Endodermal cell (in vitro differentiated cells): ENCODE data around the gene RAB31. TPM values are rescaled to one million over a fixed set of nuclear protein-coding genes. Genes with fewer than 3 reads are reported as not detected.

Source experiments
- DNase-seq: peaks from one replicate; pipeline ENCODE4 v3.0.0-alpha.2; 2017
- H3K27ac ChIP-seq: 2 replicates; pipeline ENCODE4 v1.5.1; 2013; ENCODE audit warnings: mild to moderate bottlenecking, low read depth, low read length, moderate library complexity
- H3K27me3 ChIP-seq: 2 replicates; pipeline ENCODE4 v1.6.1; 2013; ENCODE audit warnings: mild to moderate bottlenecking, low read length, moderate library complexity; ENCODE audit not compliant: insufficient read depth, control insufficient read depth, poor library complexity, severe bottlenecking
- H3K36me3 ChIP-seq: 2 replicates; pipeline ENCODE4 v1.7.0; 2013; ENCODE audit warnings: mild to moderate bottlenecking, low read length, moderate library complexity; ENCODE audit not compliant: control insufficient read depth, insufficient read depth
- H3K4me1 ChIP-seq: one replicate; pipeline ENCODE4 v1.7.0; 2013; ENCODE audit warnings: low read length; ENCODE audit not compliant: control insufficient read depth, insufficient read depth
- H3K4me3 ChIP-seq: 2 replicates; pipeline ENCODE4 v1.5.1; 2013; ENCODE audit warnings: mild to moderate bottlenecking, low read length, moderate library complexity
- H3K9ac ChIP-seq: 2 replicates; pipeline ENCODE4 v1.6.1; 2013; ENCODE audit warnings: mild to moderate bottlenecking, low read length, moderate library complexity; ENCODE audit not compliant: poor library complexity, severe bottlenecking; ENCODE audit errors: extremely low read depth
- H3K9me3 ChIP-seq: 2 replicates; pipeline ENCODE4 v1.6.1; 2013; ENCODE audit warnings: mild to moderate bottlenecking, low read length, moderate library complexity; ENCODE audit not compliant: control insufficient read depth
- H3K27ac Mint-ChIP-seq: 2 replicates; pipeline ENCODE4 v1.8.0; 2020; ENCODE audit warnings: mixed read lengths
- H3K27me3 Mint-ChIP-seq: 2 replicates; pipeline ENCODE4 v1.8.0; 2021; ENCODE audit warnings: mild to moderate bottlenecking, mixed read lengths; ENCODE audit not compliant: insufficient read depth
- H3K36me3 Mint-ChIP-seq: 2 replicates; pipeline ENCODE4 v1.8.0; 2020; ENCODE audit warnings: low read depth, mixed read lengths
- H3K4me1 Mint-ChIP-seq: 2 replicates; pipeline ENCODE4 v1.8.0; 2020; ENCODE audit warnings: mixed read lengths
- H3K4me3 Mint-ChIP-seq: 2 replicates; pipeline ENCODE4 v1.8.0; 2020; ENCODE audit warnings: mild to moderate bottlenecking, moderate library complexity, mixed read lengths
- H3K9me3 Mint-ChIP-seq: 2 replicates; pipeline ENCODE4 v1.8.0; 2020; ENCODE audit warnings: mild to moderate bottlenecking, mixed read lengths
- WGBS, 2 experiments: methylation state at CpG; one replicate each; pipeline versions ENCODE4 v1.1.5 to v1.1.7; 2013; ENCODE audit warnings: missing lambda C conversion rate in 2 of 2, mixed read lengths in 1 of 2; ENCODE audit not compliant: insufficient coverage in 1 of 2, insufficient read length in 1 of 2; 5-methylcytosine and 5-hydroxymethylcytosine counted together
- total RNA-seq, 2 donors: library from RNA; stranded (reverse); fragmentation: NEBNext Ultra II Directional in 1 of 2; extraction: Animal tissue kit (Norgen Biotek cat#: 25700) in 1 of 2; gene quantifications; 2 replicates in 1 of 2; 3 replicates in 1 of 2; pipeline ENCODE4 v1.2.1, GENCODE V29; 2021
- TF ChIP-seq, protein P1 (sequence below): fragments of 200-600 bp; sonication (generic); conservative IDR thresholded peaks from 2 replicates; pipeline ENCODE4 v1.5.0; 2021; ENCODE audit warnings: antibody characterized with exemption, mild to moderate bottlenecking

Gene RAB31
- total RNA-seq, 2 donors from 2014 or later: 11.7 to 20.3 TPM

DNA sequence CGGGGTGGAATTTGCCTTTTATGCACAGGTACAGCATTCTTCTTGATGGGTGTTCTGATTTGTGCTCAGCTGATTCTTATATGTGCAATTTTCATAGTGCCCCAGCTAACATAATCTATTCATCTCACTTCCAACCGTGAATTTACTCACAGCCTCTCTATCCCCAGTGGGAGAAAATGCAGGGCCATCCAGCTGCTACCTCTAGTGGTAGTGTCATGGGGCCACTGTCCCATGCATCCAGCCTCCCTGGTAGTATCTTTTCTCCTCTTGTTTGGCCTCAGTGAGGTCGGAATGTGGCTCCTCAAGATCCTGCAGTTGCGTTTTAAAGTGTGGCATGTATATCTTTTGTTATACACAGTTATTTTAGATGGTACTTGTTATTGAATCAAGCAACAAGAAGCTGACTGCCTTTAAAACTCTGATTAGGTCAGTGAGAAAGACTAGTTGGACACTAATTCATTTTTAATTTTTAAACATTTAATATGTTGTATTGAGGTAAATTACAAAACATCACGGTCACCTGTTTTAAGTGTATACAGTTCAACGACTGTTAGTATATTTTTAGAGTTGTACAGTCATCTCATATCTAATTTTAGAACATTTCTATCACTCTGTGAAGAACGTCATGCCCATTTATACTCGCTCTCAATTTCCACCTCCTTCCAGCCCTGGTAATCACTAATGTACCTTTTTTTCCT lies 109.8 kb downstream of the RAB31 start:
- Mint-ChIP-seq H3K9me3 (peaks cover 3% of the 10 kb centered on the region), H3K4me1 (peaks cover 8% of the 10 kb centered on the region), H3K36me3 (peaks cover 2% of the 10 kb centered on the region), H3K4me3 (no peak overlapping the region), H3K27me3 (no peaks in the 10 kb centered on the region), H3K27ac (no peak overlapping the region)
- no peaks in the 10 kb centered on the region for H3K36me3 ChIP-seq
- no peak overlapping the region for H3K9ac ChIP-seq
- H3K9me3 ChIP-seq: peaks cover 11% of the 10 kb centered on the region
- H3K27me3 ChIP-seq: no peaks in the 10 kb centered on the region
- no peak overlapping the region for H3K27ac ChIP-seq
- TF ChIP-seq, protein P1, sequence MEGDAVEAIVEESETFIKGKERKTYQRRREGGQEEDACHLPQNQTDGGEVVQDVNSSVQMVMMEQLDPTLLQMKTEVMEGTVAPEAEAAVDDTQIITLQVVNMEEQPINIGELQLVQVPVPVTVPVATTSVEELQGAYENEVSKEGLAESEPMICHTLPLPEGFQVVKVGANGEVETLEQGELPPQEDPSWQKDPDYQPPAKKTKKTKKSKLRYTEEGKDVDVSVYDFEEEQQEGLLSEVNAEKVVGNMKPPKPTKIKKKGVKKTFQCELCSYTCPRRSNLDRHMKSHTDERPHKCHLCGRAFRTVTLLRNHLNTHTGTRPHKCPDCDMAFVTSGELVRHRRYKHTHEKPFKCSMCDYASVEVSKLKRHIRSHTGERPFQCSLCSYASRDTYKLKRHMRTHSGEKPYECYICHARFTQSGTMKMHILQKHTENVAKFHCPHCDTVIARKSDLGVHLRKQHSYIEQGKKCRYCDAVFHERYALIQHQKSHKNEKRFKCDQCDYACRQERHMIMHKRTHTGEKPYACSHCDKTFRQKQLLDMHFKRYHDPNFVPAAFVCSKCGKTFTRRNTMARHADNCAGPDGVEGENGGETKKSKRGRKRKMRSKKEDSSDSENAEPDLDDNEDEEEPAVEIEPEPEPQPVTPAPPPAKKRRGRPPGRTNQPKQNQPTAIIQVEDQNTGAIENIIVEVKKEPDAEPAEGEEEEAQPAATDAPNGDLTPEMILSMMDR: no peak
- peaks cover 3% of the 10 kb centered on the region for H3K4me1 ChIP-seq
- 93 to 97% methylated on average over 5 to 7 of the region's 8 CpGs for WGBS, 2 experiments
- no peak for DNase-seq
- H3K4me3 ChIP-seq: no peak overlapping the region

DNA sequence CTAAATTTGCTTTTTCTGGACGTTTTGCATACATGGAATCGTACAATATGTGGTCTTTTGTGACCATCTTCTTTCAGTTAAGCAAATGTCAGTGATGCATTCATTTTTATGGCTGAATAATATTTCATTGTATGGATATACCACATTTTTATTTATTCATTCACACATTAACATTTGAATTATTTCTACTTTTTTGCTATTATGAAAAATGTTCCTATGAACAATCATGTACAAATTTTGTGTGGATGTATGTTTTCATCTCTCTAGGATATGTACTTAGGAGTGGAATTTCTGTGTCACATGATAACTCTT lies 110.3 kb downstream of the RAB31 start:
- Mint-ChIP-seq H3K9me3 (peaks cover 3% of the 10 kb centered on the region), H3K4me1 (peaks cover 8% of the 10 kb centered on the region)
- 60 to 90% methylated on average over 1 to 2 of the region's 2 CpGs for WGBS, 2 experiments

DNA sequence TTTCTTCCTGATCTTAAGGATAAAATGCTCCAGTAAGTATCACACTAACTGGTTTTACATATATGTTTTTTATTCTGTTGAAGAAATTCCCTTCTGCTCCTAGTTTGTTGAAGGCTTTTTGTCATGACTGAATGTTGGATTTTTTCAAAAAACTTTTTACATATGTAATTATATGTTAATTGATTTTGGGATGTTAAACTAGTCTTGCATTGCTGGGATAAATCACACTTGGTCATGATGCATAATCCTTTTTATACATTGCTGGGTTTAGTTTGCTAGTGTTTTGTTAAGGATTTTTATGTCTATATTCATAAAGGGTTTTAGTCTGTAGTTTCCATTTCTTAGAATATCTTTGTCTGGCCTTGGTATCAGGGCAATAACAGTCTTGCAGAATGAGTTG lies 112.0 kb downstream of the RAB31 start:
- H3K9me3 Mint-ChIP-seq: peaks cover 3% of the 10 kb centered on the region
- TF ChIP-seq, protein P1: no peak

More for the DNA sequence above, 110.3 kb downstream of the RAB31 start:
- Histone ChIP-seq H3K27ac (no peak overlapping the region), H3K36me3 (no peaks in the 10 kb centered on the region), H3K9me3 (peaks cover 11% of the 10 kb centered on the region), H3K9ac (no peak overlapping the region), H3K27me3 (no peaks in the 10 kb centered on the region), H3K4me3 (no peak overlapping the region), H3K4me1 (peaks cover 3% of the 10 kb centered on the region)
- TF ChIP-seq, protein P1: no peak
- Mint-ChIP-seq H3K27me3 (no peaks in the 10 kb centered on the region), H3K36me3 (peaks cover 2% of the 10 kb centered on the region), H3K27ac (no peak overlapping the region), H3K4me3 (no peak overlapping the region)
- no peak for DNase-seq

More for the DNA sequence above, 112.0 kb downstream of the RAB31 start:
- Mint-ChIP-seq H3K27ac (no peak overlapping the region), H3K27me3 (no peaks in the 10 kb centered on the region), H3K36me3 (peaks cover 2% of the 10 kb centered on the region), H3K4me3 (no peak overlapping the region), H3K4me1 (peaks cover 8% of the 10 kb centered on the region)
- no peak for DNase-seq
- peaks cover 3% of the 10 kb centered on the region for H3K4me1 ChIP-seq
- peaks cover 11% of the 10 kb centered on the region for H3K9me3 ChIP-seq
- H3K9ac ChIP-seq: no peak overlapping the region
- no peaks in the 10 kb centered on the region for H3K36me3 ChIP-seq
- no peak overlapping the region for H3K27ac ChIP-seq
- H3K27me3 ChIP-seq: no peaks in the 10 kb centered on the region
- no peak overlapping the region for H3K4me3 ChIP-seq
